Ascending aorta (tissue), 2 donors: ENCODE measurements around the gene PLD3. TPM values are rescaled to one million over a fixed set of nuclear protein-coding genes. Genes with fewer than 3 reads are reported as not detected.

ENCODE experiments used
- DNase-seq, 2 donors: peaks; one replicate each; pipeline ENCODE4 v3.0.0-alpha.2; 2019; ENCODE audit warnings: low spot score in 2 of 2
- H3K27ac ChIP-seq, 2 donors: fragments of 200-600 bp; sonication (generic); one replicate each; pipeline ENCODE4 v1.5.1; 2016 to 2017; ENCODE audit warnings: mild to moderate bottlenecking in 1 of 2
- H3K27me3 ChIP-seq: fragments of 200-600 bp; sonication (generic); one replicate; pipeline ENCODE4 v1.5.1; 2017
- H3K36me3 ChIP-seq, 2 donors: fragments of 200-600 bp; sonication (generic); one replicate each; pipeline ENCODE4 v1.5.1; 2016
- H3K4me1 ChIP-seq, 2 donors: fragments of 200-600 bp; sonication (generic); one replicate each; pipeline ENCODE4 v1.5.1; 2016 to 2017; ENCODE audit warnings: mild to moderate bottlenecking in 1 of 2
- H3K4me3 ChIP-seq, 2 donors: fragments of 200-600 bp; sonication (generic); one replicate each; pipeline ENCODE4 v1.5.1; 2016 to 2017; ENCODE audit warnings: mild to moderate bottlenecking in 1 of 2
- H3K9me3 ChIP-seq, 2 donors: fragments of 200-600 bp; sonication (generic); one replicate each; pipeline ENCODE4 v1.5.1; 2016
- CTCF ChIP-seq, 3 experiments: fragments of 200-600 bp in 2 of 3; fragments of 450-650 bp in 1 of 3; sonication (generic) in 2 of 3; IDR thresholded peaks; one replicate each; pipeline ENCODE4 v1.5.1; 2016 to 2019; ENCODE audit warnings: antibody characterized with exemption in 3 of 3, mild to moderate bottlenecking in 1 of 3, moderate library complexity in 1 of 3
- intact Hi-C: fragments of 100-400 bp; cut with DNase I; formaldehyde crosslinking; loops from one replicate; pipeline ENCODE4 v1.15.1; 2023
- total RNA-seq: library from RNA; depleted of rRNA; stranded (reverse); fragments of >200 nt; gene quantifications from one replicate; pipeline ENCODE4 v1.1.0, GENCODE V29; 2016

PLD3 gene
- total RNA-seq, 1 donor from 2014 or later, result 345 TPM

GRCh38 chr19:40335101-40335500 lies 13.4 kb upstream of the PLD3 start:
- no peak for TF ChIP-seq CTCF (IDR thresholded peaks at IDR 0.05)
- Histone ChIP-seq H3K36me3 (peaks cover 56 to 68% of the 10 kb centered on the region in 2 donors), H3K27ac (no peak overlapping the region), H3K4me1 (no peaks in the 10 kb centered on the region), H3K27me3 (no peaks in the 10 kb centered on the region), H3K4me3 (no peak overlapping the region), H3K9me3 (no peaks in the 10 kb centered on the region)
- intact Hi-C loops, result no loop called here
- no peak for DNase-seq

- H3K4me3 ChIP-seq, result no peak overlapping the region
- peaks cover 0 to 6% of the 10 kb centered on the region in 2 donors for H3K4me1 ChIP-seq
- intact Hi-C loops, result no loop called here
- no peak for TF ChIP-seq CTCF (IDR thresholded peaks at IDR 0.05)
- peaks cover 46 to 59% of the 10 kb centered on the region in 2 donors for H3K36me3 ChIP-seq
- DNase-seq, result no peak
- no peaks in the 10 kb centered on the region for H3K27me3 ChIP-seq
- H3K9me3 ChIP-seq, result no peaks in the 10 kb centered on the region
- H3K27ac ChIP-seq, result no peak overlapping the region
Observed at GRCh38 chr19:40335855-40336600, 12.5 kb upstream of the PLD3 start.

- no peak overlapping the region for H3K4me3 ChIP-seq
- H3K4me1 ChIP-seq, result peaks cover 0 to 11% of the 10 kb centered on the region in 2 donors
- no peak for TF ChIP-seq CTCF (IDR thresholded peaks at IDR 0.05)
- H3K27me3 ChIP-seq, result no peaks in the 10 kb centered on the region
- peaks cover 41 to 53% of the 10 kb centered on the region in 2 donors for H3K36me3 ChIP-seq
- intact Hi-C loops, result no loop called here
- no peak for DNase-seq
- no peak overlapping the region for H3K27ac ChIP-seq
- no peaks in the 10 kb centered on the region for H3K9me3 ChIP-seq
Observed at GRCh38 chr19:40336601-40336900, 11.9 kb upstream of the PLD3 start.

GRCh38 chr19:40337107-40337506 lies 11.4 kb upstream of the PLD3 start:
- Histone ChIP-seq H3K27me3 (no peaks in the 10 kb centered on the region), H3K9me3 (no peaks in the 10 kb centered on the region), H3K27ac (no peak overlapping the region), H3K4me1 (peaks cover 0 to 15% of the 10 kb centered on the region in 2 donors), H3K36me3 (peaks cover 36 to 48% of the 10 kb centered on the region in 2 donors), H3K4me3 (no peak overlapping the region)
- intact Hi-C loops, result no loop called here
- no peak for TF ChIP-seq CTCF (IDR thresholded peaks at IDR 0.05)
- no peak for DNase-seq

GRCh38 chr19:40337594-40337993 lies 10.9 kb upstream of the PLD3 start:
- Histone ChIP-seq H3K4me3 (no peak overlapping the region), H3K4me1 (peaks cover 0 to 20% of the 10 kb centered on the region in 2 donors), H3K27me3 (no peaks in the 10 kb centered on the region), H3K36me3 (peaks cover 31 to 43% of the 10 kb centered on the region in 2 donors), H3K9me3 (no peaks in the 10 kb centered on the region), H3K27ac (no peak overlapping the region)
- no peak for TF ChIP-seq CTCF (IDR thresholded peaks at IDR 0.05)
- intact Hi-C loops, result no loop called here
- no peak for DNase-seq
